HG03025 (cell line): ENCODE measurements around the gene NQO2.
A peak's percentile ranks its signal among the peaks of the same experiment; 100 is the strongest.
"Not testable (repeated sequence)": the region's sequence is repeated elsewhere in the genome, so short reads cannot be mapped to it uniquely, and the experiment has no call there.

Experiments used
- ATAC-seq: cut with Tn5 transposase; IDR thresholded peaks from one replicate; pipeline ENCODE4 v1.9.1; 2021; ENCODE audit warnings: mild to moderate bottlenecking, moderate library complexity; ENCODE audit not compliant: unreplicated experiment, low FRiP score

NQO2 gene

DNA sequence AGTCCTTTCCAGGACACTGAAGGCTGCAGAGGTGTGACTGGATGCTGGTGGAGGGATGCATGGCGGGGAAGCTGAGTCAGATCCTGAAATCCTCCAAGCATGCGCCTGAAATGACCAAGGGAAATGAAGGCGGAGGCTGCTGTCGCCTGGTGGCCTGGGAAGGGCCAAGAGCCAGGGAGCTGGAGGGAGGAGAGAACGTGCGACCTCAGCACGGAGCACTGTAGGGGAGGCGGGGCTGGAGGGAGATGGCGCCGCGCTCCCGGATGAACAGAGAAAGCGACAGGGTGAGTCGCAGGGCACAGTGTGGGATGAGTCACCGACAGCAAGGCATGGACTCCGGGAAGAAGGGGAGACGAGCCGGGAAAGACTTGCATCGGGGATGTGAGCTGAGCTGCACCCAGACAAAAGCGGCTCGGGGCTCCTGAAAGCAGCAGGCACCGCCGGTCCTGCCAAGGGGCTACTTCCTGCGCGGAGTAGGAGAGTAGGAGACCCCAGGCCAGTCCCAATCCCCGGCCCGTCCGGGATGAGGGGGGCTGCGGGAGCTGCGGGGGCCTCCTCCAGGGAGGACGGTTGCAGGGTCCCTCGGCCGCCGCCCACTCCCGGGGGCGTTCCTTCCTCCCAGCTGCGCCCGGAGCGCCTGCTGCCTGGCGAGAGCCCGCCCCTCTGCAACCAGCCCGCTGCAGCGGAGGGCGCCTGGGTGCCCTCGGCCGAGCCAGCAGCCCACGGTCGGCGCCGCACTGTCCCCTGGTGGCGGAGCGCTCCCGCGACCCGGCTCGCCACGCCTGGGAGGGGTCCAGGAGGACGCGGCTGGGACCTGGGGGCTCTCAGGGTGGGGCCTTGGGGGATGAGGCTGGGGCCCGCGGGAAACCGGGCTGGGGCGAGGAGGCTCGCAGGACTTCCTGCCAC lies 11.0 kb upstream of the NQO2 start:
- peak; percentile 52 for ATAC-seq

DNA sequence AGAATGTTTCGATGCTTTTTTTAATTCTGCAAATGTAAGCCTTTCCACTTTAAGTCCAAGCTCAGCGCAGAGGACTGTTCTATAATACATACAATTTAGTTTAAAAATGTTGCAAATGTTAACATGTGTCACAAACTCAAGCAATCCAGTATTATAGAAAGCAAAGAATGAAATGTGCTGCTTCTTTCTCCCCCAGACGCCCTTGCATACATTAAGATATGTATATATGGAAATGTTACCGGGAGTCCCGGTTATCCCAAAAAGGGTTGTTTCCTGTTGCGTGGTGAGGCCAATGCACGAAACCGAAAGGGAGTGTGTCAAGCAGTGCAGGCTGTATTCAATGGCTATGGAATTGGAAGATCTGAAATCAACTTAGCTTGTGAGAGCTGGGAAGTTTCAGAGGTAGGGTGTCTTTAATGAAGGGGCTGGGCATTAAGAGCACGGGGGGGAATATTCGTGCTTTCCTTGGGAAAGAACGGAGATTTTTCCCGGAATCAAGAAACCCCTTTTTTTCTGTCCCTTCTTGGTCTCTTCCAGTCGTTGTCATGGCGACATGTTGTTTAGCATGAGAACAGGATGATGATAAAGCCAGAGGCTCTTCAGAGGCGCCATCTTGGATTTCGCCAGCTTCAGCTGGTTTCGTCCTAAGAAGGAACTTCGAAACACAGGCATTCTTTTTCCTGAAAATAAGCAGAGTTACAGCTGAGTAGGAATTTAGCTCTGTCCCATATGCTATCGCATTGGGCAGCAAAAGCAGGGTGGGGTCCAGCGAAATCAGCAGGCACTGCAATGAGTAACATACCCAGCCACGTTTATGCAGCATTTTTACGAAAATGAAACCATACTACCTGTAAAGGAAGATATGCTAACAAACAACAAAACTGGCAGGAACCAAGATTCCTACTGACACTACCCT lies 10.1 kb upstream of the NQO2 start:
- ATAC-seq = peak; percentile 74

DNA sequence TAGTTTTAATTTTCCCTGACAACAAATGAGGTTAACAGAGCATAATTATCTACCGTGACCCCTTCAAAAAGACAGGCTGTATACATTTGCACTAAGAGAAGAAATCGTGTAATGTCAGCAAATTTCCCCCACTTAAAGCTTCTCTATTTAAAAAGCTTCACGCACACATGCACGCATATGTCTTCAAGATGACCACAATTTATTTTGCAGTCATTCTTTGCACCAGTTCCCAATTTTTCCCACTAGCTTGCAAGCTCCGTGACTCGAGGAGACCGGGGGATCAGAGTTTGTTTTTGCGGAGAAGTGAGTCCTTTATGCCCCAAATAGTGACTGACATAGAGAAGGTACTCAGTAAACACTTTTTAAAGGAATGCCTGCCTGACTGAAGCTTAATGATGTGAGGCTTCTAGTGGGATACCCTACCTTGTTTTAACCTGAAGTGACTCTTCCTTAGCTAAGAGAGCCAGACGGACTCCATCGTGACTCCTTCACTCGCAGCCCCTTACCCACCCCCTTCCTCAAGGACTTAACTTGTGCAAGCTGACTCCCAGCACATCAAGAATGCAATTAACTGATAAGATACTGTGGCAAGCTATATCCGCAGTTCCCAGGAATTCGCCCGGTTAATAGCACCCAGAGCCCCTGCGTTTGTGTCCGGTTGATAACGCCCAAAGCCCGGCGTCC lies 9.3 kb upstream of the NQO2 start:
- ATAC-seq = no peak

DNA sequence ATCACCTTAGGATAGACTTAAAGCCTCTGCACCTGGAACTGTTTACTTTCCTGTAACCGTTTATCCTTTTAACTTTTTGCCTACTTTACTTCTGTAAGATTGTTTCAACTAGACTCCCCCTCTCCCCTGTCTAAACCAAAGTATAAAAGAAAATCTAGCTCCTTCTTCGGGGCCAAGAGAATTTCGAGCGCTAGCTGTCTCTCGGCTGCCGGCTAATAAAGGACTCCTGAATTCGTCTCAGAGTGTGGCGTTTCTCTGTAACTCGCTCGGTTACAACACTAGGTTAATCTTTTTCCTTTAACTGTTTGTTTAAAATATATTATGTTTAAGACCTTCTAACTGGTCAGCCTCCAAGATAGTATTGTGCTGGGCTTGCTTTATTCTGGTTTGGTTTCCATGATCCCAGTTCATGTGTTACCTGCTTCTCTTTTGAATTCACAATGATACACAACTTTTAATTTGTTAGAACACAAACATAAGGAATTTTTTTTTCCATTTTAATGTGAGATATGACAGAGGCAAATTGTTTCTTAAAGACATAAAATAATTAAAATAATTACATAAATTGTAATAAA lies 8.7 kb upstream of the NQO2 start:
- no peak for ATAC-seq

DNA sequence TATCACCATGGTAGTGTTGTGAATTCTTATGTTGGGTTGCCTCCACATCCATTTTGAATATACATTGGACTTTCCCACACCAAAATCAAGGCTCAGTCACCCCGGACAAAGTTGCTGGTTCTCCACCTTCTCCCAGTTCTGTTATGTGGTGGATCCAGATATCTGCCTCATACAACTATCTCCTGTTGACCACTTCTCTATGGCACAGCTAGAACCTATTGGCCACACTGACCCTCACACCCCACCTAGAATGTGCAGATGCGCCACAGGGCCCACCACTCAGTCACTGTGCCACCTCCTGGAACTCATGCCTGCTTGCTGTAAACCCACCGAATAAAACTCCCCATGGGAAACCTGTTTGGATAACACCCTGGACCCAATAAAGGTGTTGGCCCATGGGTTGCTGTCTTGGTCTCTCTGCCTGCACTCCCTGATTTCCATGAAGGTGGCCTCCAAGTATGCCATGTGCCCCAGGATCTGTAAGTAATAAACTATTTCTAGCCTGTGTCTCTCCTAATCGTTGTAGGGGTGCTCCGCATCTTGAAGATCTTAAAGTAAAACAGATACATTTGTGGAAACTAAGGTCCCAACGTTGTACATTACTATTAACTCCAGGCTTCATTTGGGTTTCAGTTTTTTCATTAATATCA lies 7.2 kb upstream of the NQO2 start:
- no peak for ATAC-seq

DNA sequence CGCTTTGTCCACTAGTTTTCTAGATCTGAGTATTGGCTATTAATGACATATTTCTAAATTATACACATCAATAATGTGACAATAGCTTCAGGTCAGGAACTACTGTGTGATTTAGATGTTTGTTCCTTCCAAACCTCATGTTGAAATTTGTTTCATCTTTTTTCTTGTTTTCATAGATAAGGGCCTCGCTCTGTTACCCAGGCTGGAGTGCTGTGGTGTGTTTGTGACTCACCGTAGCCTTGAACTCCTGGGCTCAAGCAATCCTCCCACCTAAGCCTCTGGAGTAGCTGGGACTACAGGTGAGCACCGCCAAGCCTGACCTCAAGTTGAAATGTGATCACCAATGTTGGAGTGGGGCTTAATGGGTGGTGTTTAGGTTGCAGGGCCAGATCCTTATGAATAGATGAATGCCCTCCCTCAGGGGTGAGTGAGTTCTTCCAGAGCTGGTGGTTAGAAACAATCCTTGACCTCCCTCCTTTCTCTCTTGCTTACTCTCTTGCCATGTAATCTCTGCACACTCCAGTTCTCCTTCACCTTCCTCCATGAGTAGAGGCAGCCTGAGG lies 5.9 kb upstream of the NQO2 start:
- no peak for ATAC-seq

DNA sequence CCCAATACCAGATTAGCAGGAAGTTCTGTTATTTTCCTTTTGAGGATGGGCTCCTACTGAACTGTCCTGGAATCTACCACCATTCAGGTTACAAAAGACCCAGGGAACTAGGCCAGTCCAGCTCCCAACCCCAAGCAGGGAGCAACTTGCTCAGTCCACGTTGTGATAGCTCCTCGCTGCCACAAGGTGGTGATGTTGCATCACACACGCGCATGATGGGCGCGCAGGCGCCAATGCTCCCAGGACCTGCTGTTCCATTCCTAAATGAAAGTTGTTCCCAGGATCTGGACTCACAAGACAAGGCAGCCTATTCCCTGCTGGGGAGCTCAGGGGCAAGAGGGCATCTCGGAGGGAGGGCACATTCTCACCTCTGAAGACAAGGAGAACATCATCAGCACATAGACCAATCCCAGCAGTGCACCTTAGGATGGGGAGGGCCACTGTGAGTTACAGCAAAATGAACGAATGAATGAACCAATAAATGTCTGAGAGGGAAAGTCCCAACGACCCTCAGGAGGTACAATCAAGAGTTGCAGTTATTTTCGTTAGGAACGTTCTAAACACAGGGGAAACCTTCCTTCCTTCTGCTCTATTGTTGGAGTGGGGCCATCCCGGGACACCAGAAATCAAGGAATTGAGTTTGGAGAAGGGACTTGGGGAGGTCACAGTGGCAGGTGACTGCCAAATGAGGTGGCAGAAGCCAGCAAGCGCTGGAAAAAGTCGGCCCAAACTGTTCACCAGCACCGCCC lies 1.3 kb upstream of the NQO2 start:
- ATAC-seq = not testable (repeated sequence)

DNA sequence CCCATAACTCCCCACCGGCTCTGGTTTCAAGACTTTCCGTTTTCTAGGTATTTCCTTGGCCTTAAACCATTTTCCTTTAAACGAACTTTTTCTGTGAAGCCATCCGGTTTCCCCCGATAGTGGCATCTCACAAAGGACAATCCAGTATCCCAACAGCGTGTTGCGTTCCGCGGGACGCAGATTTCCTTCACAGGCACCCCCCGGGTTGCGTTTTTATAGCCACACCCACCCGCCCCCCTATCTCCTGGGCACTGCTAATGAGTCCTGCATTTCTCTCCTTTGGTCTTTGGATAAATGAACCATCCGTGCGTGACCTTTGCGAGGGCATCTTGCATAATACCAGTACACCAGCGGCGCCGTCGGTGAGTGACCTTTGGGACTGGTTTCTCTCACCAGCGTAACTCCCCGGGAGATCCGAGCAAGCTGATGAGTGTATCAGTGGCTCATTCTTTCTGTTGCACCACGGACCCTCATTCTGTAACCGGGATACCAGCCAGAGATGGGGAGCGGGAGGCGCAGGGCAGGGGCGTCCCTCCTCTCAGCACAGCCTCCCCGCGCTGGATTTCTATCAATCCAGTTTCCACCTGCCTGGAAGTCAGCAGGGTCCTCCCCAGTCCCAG lies 586 bp upstream of the NQO2 start:
- ATAC-seq = peak; percentile 19

DNA sequence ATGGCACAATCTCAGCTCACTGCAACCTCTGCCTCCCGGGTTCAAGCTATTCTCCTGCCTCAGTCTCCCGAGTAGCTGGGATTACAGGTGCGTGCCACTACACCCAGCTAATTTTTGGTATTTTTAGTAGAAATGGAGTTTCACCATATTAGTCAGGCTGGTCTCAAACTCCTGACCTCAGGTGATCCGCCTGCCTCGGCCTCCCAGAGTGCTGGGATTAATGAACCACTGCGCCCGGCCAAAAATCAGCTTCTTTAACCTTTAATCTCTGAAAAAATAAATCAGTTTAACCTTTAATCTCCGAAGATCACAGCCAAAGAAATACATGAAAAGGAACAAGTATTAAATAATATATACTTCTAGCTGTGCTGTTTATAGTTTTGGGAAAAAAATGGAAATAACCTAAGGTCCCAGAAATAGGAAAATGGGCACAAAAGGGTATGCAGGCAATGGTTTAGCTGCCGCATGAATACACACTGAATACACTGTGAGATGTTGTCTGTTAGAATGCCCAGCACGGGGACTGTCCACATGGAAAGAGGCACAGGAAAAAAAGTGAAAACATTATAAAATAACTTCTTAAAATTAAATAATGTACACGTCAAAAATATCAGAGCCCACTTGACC lies 1.6 kb downstream of the NQO2 start:
- ATAC-seq = no peak

DNA sequence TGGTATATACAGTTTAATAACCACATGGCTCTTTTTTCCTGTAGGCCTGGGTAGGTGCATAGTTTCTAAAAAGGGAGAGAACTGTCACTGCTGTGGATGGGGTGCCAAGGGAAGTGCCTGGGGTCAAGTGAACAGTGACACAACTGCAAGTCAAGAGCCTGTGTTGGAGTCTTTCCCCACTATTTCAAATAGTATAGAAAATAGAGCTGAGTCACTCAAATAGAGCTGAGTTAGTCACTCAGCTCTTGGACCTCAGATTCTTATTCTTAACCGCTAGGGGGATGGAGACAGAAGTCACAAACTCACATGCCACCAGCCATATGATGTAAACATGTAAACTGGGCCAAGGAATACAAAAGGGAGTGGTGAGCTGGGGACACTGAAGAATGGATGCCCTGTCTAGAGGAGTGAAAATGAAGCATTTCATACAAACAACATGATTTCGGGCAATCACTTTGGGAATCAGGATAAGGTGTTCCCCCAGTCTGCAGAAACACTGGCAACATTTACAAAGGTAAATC lies 2.1 kb downstream of the NQO2 start:
- ATAC-seq = no peak

DNA sequence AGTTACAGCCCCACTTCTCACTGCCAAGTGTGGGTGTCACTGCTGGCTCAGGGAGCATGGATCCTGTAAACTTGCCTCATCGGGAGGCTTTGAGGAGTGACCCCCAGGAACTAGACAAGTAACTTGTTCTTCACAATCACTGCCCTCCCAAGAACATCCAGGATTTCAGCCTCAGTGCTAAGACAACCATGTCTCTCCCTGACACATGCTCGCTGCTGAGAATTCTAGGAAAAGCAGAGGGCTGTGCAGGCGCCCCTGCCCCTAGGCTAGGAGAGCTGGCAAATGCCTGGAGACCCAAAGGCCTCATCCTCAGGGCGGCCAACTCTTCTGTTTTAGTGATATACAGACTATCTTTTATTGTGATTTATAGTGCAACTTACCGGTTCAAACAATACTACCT lies 3.5 kb downstream of the NQO2 start:
- ATAC-seq = not testable (repeated sequence)

DNA sequence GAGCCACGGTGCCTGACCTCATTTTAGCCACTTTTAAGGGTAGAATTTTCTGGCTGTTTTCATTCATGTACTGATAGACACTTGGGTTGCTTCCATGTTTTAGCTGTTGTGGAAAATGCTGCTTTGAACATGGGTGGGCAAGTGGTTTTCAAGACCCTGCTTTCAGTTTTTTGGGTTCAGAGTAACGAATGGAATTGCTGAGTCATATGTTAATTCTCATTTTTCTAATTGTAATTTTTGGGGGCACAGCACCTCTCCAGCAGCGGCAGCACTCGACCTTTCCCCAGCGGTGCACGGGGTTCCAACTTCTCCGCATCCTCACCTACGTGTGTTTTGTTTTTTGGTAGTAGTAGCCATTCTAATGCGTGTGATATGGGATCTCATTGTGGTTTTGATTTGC lies 5.4 kb downstream of the NQO2 start:
- ATAC-seq = no peak

DNA sequence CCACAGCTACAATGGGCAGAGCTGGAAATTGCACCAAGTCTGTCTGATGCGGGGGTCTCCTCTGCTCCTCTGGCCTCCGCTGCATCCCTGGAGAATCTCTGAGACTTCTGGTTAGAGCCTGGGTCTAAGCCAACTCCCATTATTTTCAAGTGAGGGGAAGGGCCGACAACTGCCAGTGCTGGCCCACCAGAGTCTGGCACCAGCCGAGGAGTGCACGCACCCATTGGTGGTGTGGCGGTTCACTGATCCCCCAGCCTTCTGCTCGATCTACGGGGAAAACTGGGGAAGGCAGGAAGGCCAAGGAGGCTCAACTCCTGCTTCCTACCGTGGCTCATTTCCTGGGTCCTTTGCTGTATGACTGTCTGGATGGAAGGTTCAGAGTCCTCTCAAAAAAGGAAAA lies 6.2 kb downstream of the NQO2 start:
- no peak for ATAC-seq

DNA sequence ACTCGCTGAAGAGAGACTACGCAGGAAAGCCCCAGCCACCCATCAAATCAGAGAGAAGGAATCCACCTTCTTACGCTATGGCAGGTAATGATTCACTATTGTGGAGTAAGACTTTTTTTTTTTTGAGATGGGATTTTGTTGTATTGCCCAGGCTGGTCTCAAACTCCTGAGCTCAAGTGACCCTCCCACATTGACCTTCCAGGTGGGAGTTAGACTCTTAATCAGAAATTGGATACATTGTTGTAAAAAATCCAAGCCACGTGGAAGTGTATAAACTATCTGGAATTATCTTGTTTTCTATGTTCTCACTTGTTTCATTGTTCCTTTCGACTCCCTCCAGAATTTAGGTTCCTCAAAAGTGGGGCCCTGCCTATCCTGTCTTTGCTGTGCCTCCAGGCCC lies 6.8 kb downstream of the NQO2 start:
- no peak for ATAC-seq

DNA sequence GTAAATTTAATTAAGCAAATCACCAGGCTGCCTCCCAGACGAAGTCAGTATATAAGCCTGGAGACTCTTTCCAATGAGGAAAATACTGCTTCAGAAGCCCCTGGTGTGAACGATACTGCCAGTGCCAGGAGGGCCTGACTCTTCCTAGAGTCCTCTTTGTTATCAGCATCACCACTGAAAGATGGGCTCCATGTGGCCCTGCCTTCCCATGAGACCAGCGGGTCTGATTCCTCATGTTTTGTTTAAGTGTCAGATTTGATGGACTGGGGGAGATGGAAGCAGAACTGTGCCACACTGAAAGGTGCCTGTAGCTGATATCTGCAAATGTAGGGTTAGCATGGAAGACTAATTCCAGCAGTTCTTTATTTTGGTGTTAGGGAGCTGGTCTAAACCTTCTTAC lies 7.9 kb downstream of the NQO2 start:
- no peak for ATAC-seq

DNA sequence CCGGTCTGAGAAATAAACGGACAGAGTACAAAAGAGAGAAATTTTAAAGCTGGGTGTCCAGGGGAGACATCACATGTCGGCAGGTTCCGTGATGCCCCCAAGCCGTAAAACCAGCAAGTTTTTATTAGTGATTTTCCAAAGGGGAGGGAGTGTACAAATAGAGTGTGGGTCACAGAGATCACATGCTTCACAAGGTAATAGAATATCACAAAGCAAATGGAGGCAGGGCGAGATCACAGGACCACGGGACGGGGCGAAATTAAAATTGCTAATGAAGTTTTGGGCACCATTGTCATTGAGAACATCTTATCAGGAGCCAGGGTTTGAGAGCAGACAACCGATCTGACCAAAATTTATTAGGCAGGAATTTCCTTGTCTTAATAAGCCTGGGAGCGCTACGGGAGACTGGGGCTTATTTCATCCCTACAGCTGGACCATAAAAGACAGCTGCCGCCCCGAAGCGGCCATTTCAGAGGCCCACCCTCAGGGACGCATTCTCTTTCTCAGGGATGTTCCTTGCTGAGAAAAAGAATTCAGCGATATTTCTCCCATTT lies 9.1 kb downstream of the NQO2 start:
- not testable (repeated sequence) for ATAC-seq

DNA sequence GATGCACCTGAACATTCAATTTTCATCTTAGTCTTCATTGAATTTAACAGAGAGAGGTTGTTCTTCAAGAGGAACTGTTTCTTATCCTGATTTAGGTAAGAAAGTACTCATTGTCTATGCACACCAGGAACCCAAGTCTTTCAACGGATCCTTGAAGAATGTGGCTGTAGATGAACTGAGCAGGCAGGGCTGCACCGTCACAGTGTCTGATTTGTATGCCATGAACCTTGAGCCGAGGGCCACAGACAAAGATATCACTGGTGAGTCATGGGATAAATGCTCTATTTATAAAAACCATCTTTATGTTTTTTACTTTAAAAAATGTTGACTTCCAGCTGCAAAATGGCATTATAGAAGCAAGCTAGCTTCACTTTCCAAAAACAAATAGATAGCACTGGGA lies 10.2 kb downstream of the NQO2 start:
- ATAC-seq = no peak

DNA sequence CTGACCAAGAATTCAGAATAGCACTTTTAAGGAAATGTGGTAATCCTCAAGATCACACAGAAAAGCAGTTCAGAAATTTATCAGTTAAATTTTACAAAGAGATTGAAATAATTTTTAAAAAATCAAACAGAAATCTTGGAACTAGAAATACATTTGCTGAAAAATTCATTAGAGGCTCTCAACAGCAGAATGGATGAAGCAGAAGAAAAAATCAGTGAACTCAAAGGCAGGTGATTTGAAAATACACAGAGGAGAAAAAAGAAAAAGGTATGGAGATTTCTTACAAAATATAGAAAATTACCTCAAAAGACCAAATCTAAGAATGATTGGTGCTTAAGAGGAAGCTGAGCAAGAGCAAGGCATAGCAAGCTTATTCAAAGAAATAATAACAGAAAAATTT lies 11.5 kb downstream of the NQO2 start:
- ATAC-seq = no peak
